Activated CD4-positive, alpha-beta T cell treated with anti-CD3 and anti-CD28 coated beads, Interleukin-10, Interleukin-2, amounts not matched to agents 100 ng/mL and 50 ng/mL, durations not matched to agents 16 hours and 8 hours (primary cell): Measurements from ENCODE around the gene ANKDD1B.
"Not testable (repeated sequence)": the region's sequence is repeated elsewhere in the genome, so short reads cannot be mapped to it uniquely, and the experiment has no call there.

Experiments
- DNase-seq: peaks from one replicate; pipeline ENCODE4 v3.0.0-alpha.2; 2020

The ANKDD1B gene

GRCh38 chr5:75611311-75612225, at the start of gene ANKDD1B:
ANKDD1B (plus strand) TSS chr5:75611453; CDS start chr5:75611635, 182 bp downstream.
- DNase-seq: no peak

GRCh38 chr5:75565991-75566709, 45.1 kb upstream of the ANKDD1B start:
- peak; percentile 25 for DNase-seq

- peak; percentile 87 for DNase-seq
Observed at GRCh38 chr5:75566710-75567309, 44.4 kb upstream of the ANKDD1B start.

- DNase-seq: peak; percentile 77
Observed at GRCh38 chr5:75567710-75568109, 43.5 kb upstream of the ANKDD1B start.

- DNase-seq: peak; percentile 72
Observed at GRCh38 chr5:75568202-75568601, 43.1 kb upstream of the ANKDD1B start.

- peak; percentile 17 for DNase-seq
Observed at GRCh38 chr5:75571547-75571946, 39.7 kb upstream of the ANKDD1B start.

- no peak for DNase-seq
Observed at GRCh38 chr5:75574791-75575190, 36.5 kb upstream of the ANKDD1B start.

GRCh38 chr5:75578280-75578679, 33.0 kb upstream of the ANKDD1B start:
- DNase-seq: not testable (repeated sequence)

- no peak for DNase-seq
Observed at GRCh38 chr5:75584641-75585040, 26.6 kb upstream of the ANKDD1B start.

- DNase-seq: no peak
Observed at GRCh38 chr5:75588666-75589065, 22.6 kb upstream of the ANKDD1B start.

GRCh38 chr5:75600535-75600934, 10.7 kb upstream of the ANKDD1B start:
- DNase-seq: peak; percentile 9

- no peak for DNase-seq
Observed at GRCh38 chr5:75601567-75601966, 9.7 kb upstream of the ANKDD1B start.

- DNase-seq: no peak
Observed at GRCh38 chr5:75601996-75602395, 9.3 kb upstream of the ANKDD1B start.

GRCh38 chr5:75603371-75603770, 7.9 kb upstream of the ANKDD1B start:
- no peak for DNase-seq

- DNase-seq: no peak
Observed at GRCh38 chr5:75603821-75604220, 7.4 kb upstream of the ANKDD1B start.

GRCh38 chr5:75607341-75607740, 3.9 kb upstream of the ANKDD1B start:
- not testable (repeated sequence) for DNase-seq

GRCh38 chr5:75608870-75609269, 2.4 kb upstream of the ANKDD1B start:
- no peak for DNase-seq

- DNase-seq: no peak
Observed at GRCh38 chr5:75610201-75610600, 1.1 kb upstream of the ANKDD1B start.

- not testable (repeated sequence) for DNase-seq
Observed at GRCh38 chr5:75610859-75611310, 368 bp upstream of the ANKDD1B start.

GRCh38 chr5:75612226-75612569, 945 bp downstream of the ANKDD1B start:
- DNase-seq: no peak

- no peak for DNase-seq
Observed at GRCh38 chr5:75612901-75613300, 1.6 kb downstream of the ANKDD1B start.

GRCh38 chr5:75614176-75614575, 2.9 kb downstream of the ANKDD1B start:
- no peak for DNase-seq

GRCh38 chr5:75616371-75616881, 5.2 kb downstream of the ANKDD1B start:
- DNase-seq: no peak
